NB4 (cell line): ENCODE measurements around the gene MRPL53.

Experiments
- CTCF ChIP-seq: IDR thresholded peaks from one replicate; pipeline ENCODE4 v1.5.1; 2012; ENCODE audit warnings: low read depth, low read length
- MYC ChIP-seq: IDR thresholded peaks from 2 replicates; pipeline ENCODE4 v1.6.1; 2011; ENCODE audit warnings: low read depth, low read length
- POLR2A ChIP-seq: IDR thresholded peaks from 2 replicates; pipeline ENCODE4 v1.6.1; 2011; ENCODE audit warnings: mild to moderate bottlenecking; ENCODE audit not compliant: insufficient read length; ENCODE audit errors: extremely low read depth
- TF ChIP-seq, protein P1 (sequence below): IDR thresholded peaks from 2 replicates; pipeline ENCODE4 v1.6.1; 2011; ENCODE audit warnings: low read depth, low read length

- TF ChIP-seq CTCF: no peak
- no peak for TF ChIP-seq POLR2A
- TF ChIP-seq, protein P1, sequence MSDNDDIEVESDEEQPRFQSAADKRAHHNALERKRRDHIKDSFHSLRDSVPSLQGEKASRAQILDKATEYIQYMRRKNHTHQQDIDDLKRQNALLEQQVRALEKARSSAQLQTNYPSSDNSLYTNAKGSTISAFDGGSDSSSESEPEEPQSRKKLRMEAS: no peak
- no peak for TF ChIP-seq MYC
Measured at GRCh38 chr2:74493546-74493945, 21.1 kb upstream of the MRPL53 start.
